ENCODE results near the gene LDHB. TPM values are rescaled to one million over a fixed set of nuclear protein-coding genes. Genes with fewer than 3 reads are reported as not detected.
"Not testable (repeated sequence)": the region's sequence is repeated elsewhere in the genome, so short reads cannot be mapped to it uniquely, and the experiment has no call there.

LDHB gene
- total RNA-seq, 1 donor from 2014 or later, result 775 TPM

DNA sequence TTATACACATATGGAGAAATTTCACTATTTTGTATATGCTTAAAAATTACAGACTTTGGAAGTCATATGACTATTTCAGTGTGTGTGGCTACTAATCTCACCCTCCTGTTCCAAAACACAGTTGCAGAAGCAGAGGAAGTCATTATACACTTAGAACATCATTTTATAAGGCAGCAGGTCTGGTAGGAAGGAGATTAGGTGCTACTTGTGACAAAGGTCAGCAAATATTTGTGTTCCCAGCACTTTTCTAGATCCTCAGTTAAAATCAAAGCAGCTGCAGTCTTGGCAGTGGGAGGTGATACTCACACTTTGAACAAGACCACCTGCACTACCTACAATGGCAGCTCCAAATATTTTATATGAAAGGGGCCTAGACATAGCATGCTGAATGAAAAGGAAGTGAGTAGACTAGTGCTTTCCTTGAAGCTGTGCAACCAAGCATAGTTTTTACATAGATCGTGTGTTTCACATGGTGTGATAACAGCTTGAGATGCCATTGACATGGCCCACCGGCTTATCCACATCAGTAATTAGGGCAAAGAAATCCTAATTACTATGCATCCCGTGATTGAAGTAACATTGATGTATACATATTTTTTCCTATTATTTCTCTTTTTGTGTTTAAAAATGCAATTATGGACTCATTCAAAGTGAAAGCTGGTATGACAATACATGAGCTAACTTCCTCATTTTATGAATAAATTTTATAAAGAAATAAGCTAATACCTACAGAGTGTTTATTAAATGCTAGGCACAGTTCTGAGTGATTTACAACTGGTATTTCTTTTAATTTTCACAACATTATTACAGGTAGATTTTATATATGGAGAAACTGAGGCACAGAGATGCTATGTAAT lies 58.3 kb downstream of the LDHB start:
- H3K9ac ChIP-seq (ENCODE audit: low read length), result no peak overlapping the region
- Mint-ChIP-seq H3K27ac (ENCODE audit: unreplicated experiment) (no peak overlapping the region), H3K4me3 (ENCODE audit: unreplicated experiment) (no peak overlapping the region), H3K9me3 (ENCODE audit: unreplicated experiment) (no peaks in the 10 kb centered on the region), H3K36me3 (ENCODE audit: low read depth, unreplicated experiment) (no peaks in the 10 kb centered on the region), H3K4me1 (ENCODE audit: low read depth, unreplicated experiment) (no peaks in the 10 kb centered on the region), H3K27me3 (ENCODE audit: low read depth, unreplicated experiment) (no peaks in the 10 kb centered on the region)
- H3K4me1 ChIP-seq (ENCODE audit: insufficient read depth, low read length), result no peaks in the 10 kb centered on the region
- H3K27ac ChIP-seq (ENCODE audit: low read depth, low read length), result no peak overlapping the region
- H3K4me2 ChIP-seq (ENCODE audit: low read length), result no peak overlapping the region
- FAIRE-seq (no peak), DNase-seq (ENCODE audit: low read depth) (no peak)
- H2AFZ ChIP-seq (ENCODE audit: low read depth, low read length), result no peak overlapping the region
- no peak overlapping the region for H3K4me3 ChIP-seq (ENCODE audit: insufficient read depth, low read depth, low read length)
- no peaks in the 10 kb centered on the region for H3K27me3 ChIP-seq (ENCODE audit: insufficient read depth, low read length)
- H3K36me3 ChIP-seq (ENCODE audit: insufficient read depth, low read length), result no peaks in the 10 kb centered on the region
- no peaks in the 10 kb centered on the region for H3K9me3 ChIP-seq (ENCODE audit: insufficient read depth, low read depth, low read length)
- TF ChIP-seq, protein P1, sequence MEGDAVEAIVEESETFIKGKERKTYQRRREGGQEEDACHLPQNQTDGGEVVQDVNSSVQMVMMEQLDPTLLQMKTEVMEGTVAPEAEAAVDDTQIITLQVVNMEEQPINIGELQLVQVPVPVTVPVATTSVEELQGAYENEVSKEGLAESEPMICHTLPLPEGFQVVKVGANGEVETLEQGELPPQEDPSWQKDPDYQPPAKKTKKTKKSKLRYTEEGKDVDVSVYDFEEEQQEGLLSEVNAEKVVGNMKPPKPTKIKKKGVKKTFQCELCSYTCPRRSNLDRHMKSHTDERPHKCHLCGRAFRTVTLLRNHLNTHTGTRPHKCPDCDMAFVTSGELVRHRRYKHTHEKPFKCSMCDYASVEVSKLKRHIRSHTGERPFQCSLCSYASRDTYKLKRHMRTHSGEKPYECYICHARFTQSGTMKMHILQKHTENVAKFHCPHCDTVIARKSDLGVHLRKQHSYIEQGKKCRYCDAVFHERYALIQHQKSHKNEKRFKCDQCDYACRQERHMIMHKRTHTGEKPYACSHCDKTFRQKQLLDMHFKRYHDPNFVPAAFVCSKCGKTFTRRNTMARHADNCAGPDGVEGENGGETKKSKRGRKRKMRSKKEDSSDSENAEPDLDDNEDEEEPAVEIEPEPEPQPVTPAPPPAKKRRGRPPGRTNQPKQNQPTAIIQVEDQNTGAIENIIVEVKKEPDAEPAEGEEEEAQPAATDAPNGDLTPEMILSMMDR (IDR thresholded peaks at IDR 0.05; ENCODE audit: insufficient read depth, low read depth, low read length), result no peak
- no peak for TF ChIP-seq EZH2 (IDR thresholded peaks at IDR 0.05; ENCODE audit: insufficient read depth, low read length)
- H4K20me1 ChIP-seq (ENCODE audit: insufficient read depth, low read length), result no peaks in the 10 kb centered on the region
- no peaks in the 10 kb centered on the region for H3K79me2 ChIP-seq (ENCODE audit: insufficient read depth, low read length)

DNA sequence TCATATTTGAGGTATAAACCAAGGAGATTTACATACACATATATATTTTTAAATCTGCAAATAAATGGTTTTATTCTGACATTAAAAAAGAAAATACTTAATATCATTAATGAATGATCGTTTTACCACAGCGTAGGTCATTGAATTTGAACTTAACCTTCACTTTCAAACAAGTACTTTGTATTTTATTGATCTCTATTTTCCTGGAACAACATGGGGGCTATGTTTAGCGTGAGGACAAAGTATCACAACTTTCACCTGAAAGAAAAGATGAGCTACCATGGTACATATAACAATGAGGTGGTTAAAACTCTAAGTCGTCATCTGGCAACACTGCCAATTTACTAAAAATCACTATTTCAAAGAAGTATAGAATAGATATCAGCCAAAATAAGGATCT lies 59.0 kb downstream of the LDHB start:
- H3K4me1 ChIP-seq (ENCODE audit: insufficient read depth, low read length), result no peaks in the 10 kb centered on the region
- H3K36me3 Mint-ChIP-seq (ENCODE audit: low read depth, unreplicated experiment), result no peaks in the 10 kb centered on the region
- H3K36me3 ChIP-seq (ENCODE audit: insufficient read depth, low read length), result no peaks in the 10 kb centered on the region
- H2AFZ ChIP-seq (ENCODE audit: low read depth, low read length), result no peak overlapping the region
- H3K4me1 Mint-ChIP-seq (ENCODE audit: low read depth, unreplicated experiment), result no peaks in the 10 kb centered on the region
- no peaks in the 10 kb centered on the region for H3K27me3 Mint-ChIP-seq (ENCODE audit: low read depth, unreplicated experiment)
- FAIRE-seq, result no peak
- no peak overlapping the region for H3K27ac ChIP-seq (ENCODE audit: low read depth, low read length)
- no peak overlapping the region for H3K4me2 ChIP-seq (ENCODE audit: low read length)
- H3K9me3 Mint-ChIP-seq (ENCODE audit: unreplicated experiment), result no peaks in the 10 kb centered on the region
- no peak overlapping the region for H3K4me3 ChIP-seq (ENCODE audit: insufficient read depth, low read depth, low read length)
- no peaks in the 10 kb centered on the region for H3K27me3 ChIP-seq (ENCODE audit: insufficient read depth, low read length)
- H3K4me3 Mint-ChIP-seq (ENCODE audit: unreplicated experiment), result no peak overlapping the region
- no peaks in the 10 kb centered on the region for H3K9me3 ChIP-seq (ENCODE audit: insufficient read depth, low read depth, low read length)
- no peak overlapping the region for H3K27ac Mint-ChIP-seq (ENCODE audit: unreplicated experiment)
- H4K20me1 ChIP-seq (ENCODE audit: insufficient read depth, low read length), result no peaks in the 10 kb centered on the region
- no peak for TF ChIP-seq EZH2 (IDR thresholded peaks at IDR 0.05; ENCODE audit: insufficient read depth, low read length)
- TF ChIP-seq, protein P1 (IDR thresholded peaks at IDR 0.05; ENCODE audit: insufficient read depth, low read depth, low read length), result no peak
- H3K79me2 ChIP-seq (ENCODE audit: insufficient read depth, low read length), result no peaks in the 10 kb centered on the region
- H3K9ac ChIP-seq (ENCODE audit: low read length), result no peak overlapping the region
- DNase-seq (ENCODE audit: low read depth), result no peak

DNA sequence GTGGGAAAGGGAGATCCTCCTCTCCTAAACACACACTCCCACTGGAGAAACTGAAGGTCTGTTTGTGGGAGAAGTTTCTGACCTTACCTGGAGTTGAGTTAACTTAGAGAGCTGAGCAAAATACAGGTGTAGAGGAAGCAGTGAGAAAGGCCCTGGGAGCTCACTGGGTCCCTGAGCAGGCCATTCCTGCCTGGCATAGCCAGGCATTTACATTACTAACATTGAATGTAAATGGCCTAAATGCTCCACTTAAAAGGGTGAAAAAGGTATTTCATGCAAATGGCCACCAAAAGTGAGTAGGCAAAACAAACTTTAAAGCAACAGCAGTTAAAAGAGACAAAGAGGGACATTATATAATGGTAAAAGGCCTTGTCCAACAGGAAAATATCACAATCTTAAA lies 62.3 kb downstream of the LDHB start:
- not testable (repeated sequence) for H3K27ac Mint-ChIP-seq (ENCODE audit: unreplicated experiment); H3K9me3 Mint-ChIP-seq (ENCODE audit: unreplicated experiment); H3K4me2 ChIP-seq (ENCODE audit: low read length); H3K4me3 Mint-ChIP-seq (ENCODE audit: unreplicated experiment); H3K36me3 Mint-ChIP-seq (ENCODE audit: low read depth, unreplicated experiment); H3K27ac ChIP-seq (ENCODE audit: low read depth, low read length); H3K27me3 Mint-ChIP-seq (ENCODE audit: low read depth, unreplicated experiment); H3K36me3 ChIP-seq (ENCODE audit: insufficient read depth, low read length); H2AFZ ChIP-seq (ENCODE audit: low read depth, low read length); H3K27me3 ChIP-seq (ENCODE audit: insufficient read depth, low read length); H3K4me3 ChIP-seq (ENCODE audit: insufficient read depth, low read depth, low read length); H3K4me1 ChIP-seq (ENCODE audit: insufficient read depth, low read length); H3K4me1 Mint-ChIP-seq (ENCODE audit: low read depth, unreplicated experiment); H3K9ac ChIP-seq (ENCODE audit: low read length); DNase-seq (ENCODE audit: low read depth); H4K20me1 ChIP-seq (ENCODE audit: insufficient read depth, low read length); FAIRE-seq; H3K79me2 ChIP-seq (ENCODE audit: insufficient read depth, low read length); H3K9me3 ChIP-seq (ENCODE audit: insufficient read depth, low read depth, low read length)

Measured in astrocyte (in vitro differentiated cells and primary cell).